Limb (tissue), 2 donors: ENCODE results near the gene ARL2BP.
A peak's percentile ranks its signal among the peaks of the same experiment; 100 is the strongest.

ENCODE experiments used
- DNase-seq, 2 donors: peaks; one replicate each; pipeline ENCODE4 v3.0.0-alpha.2; 2016; ENCODE audit errors: extremely low spot score in 2 of 2

The ARL2BP gene

GRCh38 chr16:57282510-57283213, 37.6 kb downstream of the ARL2BP start:
- no peak for DNase-seq

GRCh38 chr16:57283214-57283958, 38.3 kb downstream of the ARL2BP start:
- DNase-seq = no peak

- DNase-seq = no peak
Measured at GRCh38 chr16:57283959-57284208, 38.8 kb downstream of the ARL2BP start.

GRCh38 chr16:57284209-57284951, 39.3 kb downstream of the ARL2BP start, which contains the start of gene PLLP:
Gene PLLP (minus strand): TSS chr16:57284672. CDS start chr16:57284540, 132 bp downstream.
- DNase-seq = peak in 1 of 2 donors; percentile 71

- no peak for DNase-seq
Measured at GRCh38 chr16:57284952-57285363, 39.9 kb downstream of the ARL2BP start.

GRCh38 chr16:57285379-57285778, 40.3 kb downstream of the ARL2BP start:
- DNase-seq = no peak

- no peak for DNase-seq
Measured at GRCh38 chr16:57289391-57290257, 44.6 kb downstream of the ARL2BP start.

- no peak for DNase-seq
Measured at GRCh38 chr16:57297856-57298255, 52.8 kb downstream of the ARL2BP start.

GRCh38 chr16:57299009-57299718, 54.1 kb downstream of the ARL2BP start:
- peak in 1 of 2 donors; percentile 76 for DNase-seq

- DNase-seq = peak; percentile 86 to 90
Measured at GRCh38 chr16:57299719-57300386, 54.8 kb downstream of the ARL2BP start.

GRCh38 chr16:57300387-57301125, 55.5 kb downstream of the ARL2BP start:
- peak; percentile 100 for DNase-seq

- peak in 1 of 2 donors; percentile 50 for DNase-seq
Measured at GRCh38 chr16:57301126-57301817, 56.2 kb downstream of the ARL2BP start.
